CD4-positive, alpha-beta T cell treated with Interleukin-17A for 1 hour (primary cell): ENCODE measurements around the gene PAPOLB.
"Not testable (repeated sequence)": the region's sequence is repeated elsewhere in the genome, so short reads cannot be mapped to it uniquely, and the experiment has no call there.

Experiments
- DNase-seq: peaks from one replicate; pipeline ENCODE4 v3.0.0-alpha.2; 2020

The PAPOLB gene

DNA sequence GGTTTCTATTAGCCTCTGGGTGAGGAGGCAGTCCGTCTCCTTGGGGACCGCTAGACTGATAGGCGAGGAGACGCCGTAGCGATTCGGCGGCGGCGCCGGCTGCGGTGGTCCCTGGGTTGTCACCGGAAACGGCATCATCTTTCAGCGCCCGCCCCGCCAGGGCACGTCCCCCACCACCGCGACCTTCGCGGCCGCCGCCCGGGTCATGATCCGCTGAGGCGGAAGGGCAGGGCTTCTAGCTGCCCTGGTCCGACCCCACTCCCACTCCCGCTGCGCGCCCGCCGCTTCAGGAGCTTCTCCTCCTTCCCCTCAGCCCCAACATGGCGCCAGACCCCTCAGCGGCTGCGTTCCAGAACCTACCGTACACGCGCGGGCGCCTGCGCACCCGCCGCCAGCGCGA is at the start of gene PAPOLB:
TSS of gene PAPOLB (minus strand) at position 358 of the 400 bp plus-strand sequence. CDS start at position 138, 220 bp downstream.
- DNase-seq, result peak; percentile 13

- DNase-seq, result no peak
These were observed 49.4 kb upstream of the PAPOLB start for GRCh38 chr7:4911111-4911828.

- no peak for DNase-seq
These were observed 44.9 kb upstream of the PAPOLB start for GRCh38 chr7:4906682-4907081.

GRCh38 chr7:4905171-4905570 is 43.3 kb upstream of the PAPOLB start:
- DNase-seq, result no peak

DNA sequence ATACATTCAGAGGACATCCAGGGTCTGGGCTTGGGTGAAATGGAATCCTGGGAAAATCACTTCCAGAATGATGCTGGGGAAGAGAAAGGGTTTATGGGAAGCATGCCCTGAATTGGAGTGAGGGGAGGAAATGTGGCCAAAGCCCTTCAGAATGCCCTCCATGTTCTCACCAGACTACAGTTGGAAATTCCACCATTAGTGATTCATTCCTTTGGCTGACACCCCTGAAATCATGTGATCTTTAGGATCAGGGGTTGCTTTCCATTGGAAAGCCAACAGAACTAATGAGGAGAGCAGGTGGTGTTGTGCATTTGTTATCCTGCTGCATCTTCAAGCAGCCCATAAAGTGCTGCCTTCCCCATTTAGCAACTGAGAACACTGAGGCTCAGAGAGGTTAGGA is 42.5 kb upstream of the PAPOLB start:
- no peak for DNase-seq

DNA sequence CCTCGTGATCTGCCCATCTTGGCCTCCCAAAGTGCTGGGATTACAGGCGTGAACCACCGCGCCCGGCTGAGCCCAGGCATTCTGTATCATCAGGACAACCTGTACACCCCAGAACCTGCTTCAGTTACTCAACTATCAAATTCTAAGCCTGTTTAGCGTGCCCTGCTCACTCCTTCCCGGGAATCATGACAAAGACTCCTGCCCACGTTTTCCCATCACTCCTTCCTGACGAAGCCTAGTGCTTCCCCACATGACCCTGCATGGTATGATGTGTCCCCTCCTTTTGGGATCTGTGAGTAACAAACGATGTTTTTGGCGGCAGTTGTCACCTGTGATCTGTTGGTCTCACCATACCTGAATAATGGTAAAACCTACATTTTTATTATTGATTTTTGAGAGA is 33.9 kb upstream of the PAPOLB start:
- DNase-seq, result no peak

DNA sequence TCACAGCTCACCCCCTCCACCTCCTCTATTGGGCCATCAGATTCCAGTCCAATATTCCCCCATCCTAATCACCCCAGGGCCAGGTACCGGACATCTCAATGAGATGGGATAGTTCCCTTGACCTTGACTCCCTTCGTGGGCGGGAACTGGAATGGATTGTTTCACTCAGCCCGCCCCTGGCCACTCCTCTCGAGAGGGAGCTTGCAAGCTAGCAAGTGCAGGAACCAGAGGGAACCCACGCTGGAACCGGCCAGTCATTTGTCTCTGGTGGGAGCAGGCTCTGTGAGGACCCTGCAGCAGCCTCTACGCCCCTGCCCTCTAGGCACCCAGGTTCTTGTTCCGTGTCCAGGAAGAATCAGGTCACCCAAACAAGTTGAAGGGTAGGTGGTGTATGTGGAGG is 32.7 kb upstream of the PAPOLB start:
- DNase-seq, result no peak

DNA sequence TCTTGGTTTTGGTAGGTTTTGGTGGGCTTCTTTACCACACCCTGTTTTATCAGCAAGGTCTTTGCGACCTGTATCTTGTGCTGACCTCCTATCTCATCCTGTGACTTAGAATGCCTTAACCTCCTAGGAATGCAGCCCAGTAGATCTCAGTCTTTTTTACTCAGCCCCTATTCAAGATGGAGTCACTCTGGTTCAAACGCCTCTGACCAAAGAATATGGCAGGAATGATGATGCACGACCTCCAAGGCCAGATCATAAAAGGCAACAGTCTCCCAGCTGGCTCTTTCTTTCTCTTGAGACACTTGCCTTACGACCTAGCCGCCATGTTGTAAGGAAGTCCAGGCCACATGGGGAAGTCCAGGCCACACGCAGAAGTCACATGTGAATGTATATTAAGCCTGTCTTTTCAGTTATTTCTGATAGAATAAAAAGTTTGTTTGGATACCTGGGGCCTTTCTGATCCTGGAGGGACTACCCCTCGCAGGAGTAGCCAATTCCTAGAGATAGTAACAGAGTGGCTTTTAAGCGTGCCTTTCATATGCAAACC is 32.2 kb upstream of the PAPOLB start:
- no peak for DNase-seq

DNA sequence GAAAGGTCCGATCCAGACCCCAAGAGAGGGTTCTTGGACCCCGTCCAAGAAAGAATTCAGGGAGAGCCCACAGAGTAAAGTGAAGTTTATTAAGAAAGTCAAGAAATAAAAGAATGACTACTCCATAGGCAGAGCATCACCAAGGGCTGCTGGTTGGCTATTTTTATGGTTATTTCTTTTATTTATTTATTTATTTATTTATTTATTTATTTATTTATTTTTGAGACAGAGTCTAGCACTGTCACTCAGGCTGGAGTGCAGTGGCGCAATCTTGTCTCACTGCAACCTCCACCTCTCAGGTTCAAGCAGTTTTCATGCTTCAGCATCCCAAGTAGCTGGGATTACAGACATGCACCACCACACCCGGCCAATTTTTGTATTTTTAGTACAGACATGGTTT is 31.4 kb upstream of the PAPOLB start:
- not testable (repeated sequence) for DNase-seq

GRCh38 chr7:4891522-4891921 is 29.7 kb upstream of the PAPOLB start:
- DNase-seq, result not testable (repeated sequence)

DNA sequence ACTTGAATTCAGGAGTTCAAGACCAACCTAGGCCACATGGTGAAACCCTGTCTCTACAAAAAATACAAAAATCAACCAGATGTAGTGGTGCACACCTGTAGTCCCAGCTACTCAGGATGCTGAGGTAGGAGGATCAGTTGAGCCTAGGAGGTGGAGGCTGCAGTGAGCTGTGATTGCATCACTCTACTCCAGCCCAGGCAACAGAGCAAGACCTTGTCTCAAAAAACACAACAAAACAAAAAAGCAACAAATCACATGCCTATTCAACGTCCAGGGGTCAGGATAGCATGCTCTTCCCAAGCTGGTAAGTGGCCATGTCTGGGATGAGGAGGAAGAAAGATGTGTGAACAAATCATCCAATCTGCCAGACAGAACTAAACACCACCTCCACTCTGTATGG is 27.9 kb upstream of the PAPOLB start:
- DNase-seq, result no peak

DNA sequence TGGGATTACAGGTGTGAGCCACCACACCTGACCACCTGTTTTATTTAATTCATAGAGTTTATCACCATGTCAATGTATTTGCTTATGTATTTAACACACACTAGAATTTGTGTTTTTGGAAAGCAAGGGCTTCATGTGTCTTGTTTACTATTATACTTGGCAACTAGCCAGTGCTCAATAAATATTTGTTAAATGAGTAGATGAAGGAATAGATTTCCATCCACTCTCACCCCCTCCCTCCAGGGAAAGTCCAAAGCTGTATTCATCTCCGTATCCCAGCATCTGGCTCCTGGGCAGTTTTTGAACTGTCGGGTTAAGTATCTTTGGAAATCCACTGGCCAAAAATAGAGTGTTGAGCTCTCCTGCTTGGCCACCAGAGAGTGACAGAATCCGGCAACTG is 26.3 kb upstream of the PAPOLB start:
- no peak for DNase-seq

DNA sequence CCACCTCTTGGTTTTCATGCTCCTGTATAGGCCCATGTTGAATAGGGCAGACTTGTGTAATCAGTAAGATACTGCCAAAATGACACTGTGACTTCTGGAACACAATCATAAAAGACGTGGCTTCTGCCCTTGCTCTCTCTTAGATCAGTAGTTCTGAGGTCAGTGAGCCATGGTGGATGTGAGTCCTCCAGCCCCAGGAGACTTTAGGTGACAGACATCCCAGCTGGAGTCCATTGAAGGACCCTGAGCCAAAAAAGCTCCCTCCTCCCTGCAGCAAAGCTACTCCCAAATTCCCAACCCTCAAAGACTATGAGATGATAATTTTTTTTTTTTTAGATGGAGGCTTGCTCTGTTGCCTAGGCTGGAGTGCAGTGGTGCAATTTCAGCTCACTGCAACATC is 24.8 kb upstream of the PAPOLB start:
- no peak for DNase-seq

GRCh38 chr7:4885317-4885807 is 23.5 kb upstream of the PAPOLB start:
- DNase-seq, result no peak

- DNase-seq, result no peak
These were observed 22.3 kb upstream of the PAPOLB start for GRCh38 chr7:4884164-4884563.

- peak; percentile 87 for DNase-seq
These were observed 21.7 kb upstream of the PAPOLB start, which contains the start of gene RADIL for GRCh38 chr7:4883372-4884144. Gene RADIL, minus strand, starts transcription at chr7:4883716. Its CDS starts 5,577 bp downstream, at chr7:4878139.

GRCh38 chr7:4883033-4883371 is 21.2 kb upstream of the PAPOLB start:
- DNase-seq, result no peak

DNA sequence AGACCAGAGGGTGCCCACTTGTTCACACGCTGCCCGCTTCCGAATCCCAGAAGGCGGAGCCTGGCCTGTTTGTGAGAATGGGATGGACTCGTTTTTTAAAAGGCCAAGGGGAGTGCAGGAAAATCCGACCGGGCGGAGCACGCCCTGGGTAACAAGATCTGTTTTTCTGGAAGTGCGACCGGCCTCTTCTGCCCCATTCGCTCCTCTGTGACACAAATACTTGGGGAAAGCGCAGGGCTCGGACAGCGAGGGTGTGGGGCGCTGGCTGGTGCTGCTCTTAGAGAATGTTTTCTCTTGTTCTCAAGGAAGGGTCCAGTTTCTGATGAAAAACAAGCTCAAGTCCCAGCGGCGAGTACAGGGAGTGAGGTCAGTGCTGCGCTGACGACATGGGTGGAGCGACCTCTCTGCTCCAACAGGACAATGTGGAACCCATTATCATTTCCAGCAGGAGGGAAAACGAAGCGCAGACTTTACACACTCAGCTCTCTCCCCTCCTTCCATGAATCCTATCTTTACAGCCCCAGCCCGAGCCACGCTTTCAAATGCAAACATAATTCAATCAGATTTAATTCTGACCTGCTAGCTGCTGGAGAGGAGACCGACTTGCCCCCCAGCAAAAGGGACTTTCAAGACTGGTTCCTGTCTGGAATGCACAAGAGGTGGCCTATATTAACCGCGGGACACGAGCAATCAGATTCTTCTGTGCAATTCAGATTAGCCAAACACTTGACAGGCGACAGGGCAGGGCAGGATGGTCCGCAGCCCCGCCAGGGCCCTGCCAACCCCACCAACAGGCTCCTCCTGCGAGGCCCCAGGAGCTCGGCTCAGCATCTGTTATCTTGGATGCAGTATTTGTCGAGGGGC is 20.6 kb upstream of the PAPOLB start:
- DNase-seq, result no peak

GRCh38 chr7:4880218-4880617 is 18.4 kb upstream of the PAPOLB start:
- no peak for DNase-seq

DNA sequence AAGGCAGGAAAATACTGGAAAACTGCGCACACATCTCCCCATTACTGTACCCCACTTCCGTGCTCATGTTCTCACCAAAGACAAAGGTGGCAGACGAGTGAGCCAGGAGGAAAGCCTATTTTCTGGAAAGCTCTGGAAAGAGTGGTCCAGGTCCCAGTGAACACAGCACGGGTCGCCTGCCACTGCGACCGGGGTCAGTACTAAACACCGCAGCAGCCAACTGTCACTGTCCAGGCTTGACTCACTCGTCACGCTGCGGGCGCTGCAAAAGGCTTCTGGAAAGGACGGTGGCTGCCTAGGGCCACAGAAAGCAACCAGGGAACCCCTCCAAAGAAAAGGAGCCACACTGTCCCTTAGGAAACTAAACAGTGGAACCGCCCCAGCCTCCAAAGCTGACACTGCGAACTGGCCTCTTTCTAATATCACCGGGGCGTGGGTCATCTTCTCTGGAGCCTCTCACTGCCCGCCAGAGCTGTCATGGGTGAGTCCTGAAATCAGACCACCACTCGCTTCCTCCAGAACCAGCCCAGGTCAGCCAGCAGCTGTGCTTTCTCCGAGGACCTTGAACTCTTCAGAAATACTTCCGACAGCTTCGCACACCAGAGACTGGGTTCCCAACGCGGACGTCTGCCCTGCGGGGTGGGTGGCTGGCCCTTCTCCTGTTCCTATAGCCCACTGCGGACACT is 17.7 kb upstream of the PAPOLB start:
- DNase-seq, result no peak

DNA sequence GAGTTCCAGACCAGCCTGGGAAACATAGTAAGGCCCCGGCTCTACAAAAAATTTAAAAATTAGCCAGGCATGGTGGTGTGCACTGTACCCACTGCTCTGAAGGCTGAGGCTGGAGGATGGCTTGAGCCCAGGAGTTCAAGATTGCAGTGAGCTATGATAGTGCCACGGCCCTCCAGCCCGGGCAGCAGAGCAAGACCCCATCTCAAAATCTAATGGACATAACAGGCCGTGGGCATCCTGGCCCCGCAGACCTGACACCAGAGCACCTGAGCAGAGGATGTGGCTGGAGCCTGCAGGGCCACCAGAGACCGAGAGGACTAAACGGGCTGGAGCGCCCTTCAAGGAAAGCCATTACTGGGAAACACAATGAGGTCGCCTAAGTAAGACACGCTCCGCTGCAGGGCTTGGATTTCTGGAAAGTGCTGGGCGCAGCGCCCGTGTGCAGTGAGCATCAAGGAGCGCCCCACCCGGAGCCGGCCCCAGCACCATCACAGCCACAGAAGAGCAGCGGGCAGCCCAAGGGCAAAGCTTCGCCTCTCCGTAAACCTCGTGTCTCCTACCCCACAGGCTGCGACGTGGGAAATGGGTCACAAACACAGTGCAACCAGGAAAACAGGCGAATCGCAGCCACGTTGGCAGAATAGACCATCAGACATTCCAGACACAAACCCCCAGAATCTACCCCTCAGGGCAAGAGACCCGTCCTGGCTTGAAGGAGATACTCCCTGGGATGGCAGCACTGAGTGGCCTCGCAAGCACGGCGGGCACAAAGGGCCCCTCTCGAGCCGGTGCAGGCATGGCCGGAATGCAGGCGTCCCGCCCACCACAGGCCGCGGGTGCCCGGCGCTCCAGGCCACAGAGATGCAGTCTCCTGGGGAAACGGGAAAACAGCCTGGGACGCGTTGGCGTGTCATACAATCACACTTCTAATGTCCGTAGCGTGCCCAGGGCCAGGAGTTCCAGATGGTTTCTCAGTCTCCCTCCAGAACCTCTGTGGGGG is 16.8 kb upstream of the PAPOLB start:
- DNase-seq, result no peak
